ENCODE results near the gene MDN1. TPM values are rescaled to one million over a fixed set of nuclear protein-coding genes. Genes with fewer than 3 reads are reported as not detected.

The MDN1 gene
- total RNA-seq, 4 donors from 2014 or later: 13.5 to 22.0 (median 17.0) TPM

DNA sequence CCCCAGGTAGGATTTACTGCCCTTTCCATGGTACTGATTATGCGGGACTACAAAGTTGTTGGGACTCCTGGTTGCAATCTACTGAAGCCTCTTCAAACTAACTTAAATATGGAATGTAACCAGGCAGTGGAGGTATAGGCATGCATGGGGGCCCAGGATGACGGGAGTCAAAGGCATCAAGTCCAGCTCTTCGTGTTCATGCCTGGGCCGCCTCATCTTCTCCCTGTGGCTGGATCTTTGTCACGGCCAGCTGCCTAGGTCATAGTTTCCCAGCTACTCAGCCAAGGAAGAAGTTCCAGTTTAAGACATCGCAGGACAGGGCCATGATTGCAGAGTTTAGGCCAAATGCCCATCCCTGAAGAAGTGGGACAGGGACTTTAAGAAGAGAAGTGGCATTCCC is 201.6 kb downstream of the MDN1 start:
- Histone ChIP-seq H3K27me3 (no peaks in the 10 kb centered on the region), H3K4me3 (no peak overlapping the region), H3K4me1 (no peaks in the 10 kb centered on the region), H3K36me3 (no peaks in the 10 kb centered on the region), H3K27ac (no peak overlapping the region), H3K9me3 (no peaks in the 10 kb centered on the region)
- DNase-seq: no peak
- no peak for TF ChIP-seq POLR2A (IDR thresholded peaks at IDR 0.05)
- TF ChIP-seq, protein P1, sequence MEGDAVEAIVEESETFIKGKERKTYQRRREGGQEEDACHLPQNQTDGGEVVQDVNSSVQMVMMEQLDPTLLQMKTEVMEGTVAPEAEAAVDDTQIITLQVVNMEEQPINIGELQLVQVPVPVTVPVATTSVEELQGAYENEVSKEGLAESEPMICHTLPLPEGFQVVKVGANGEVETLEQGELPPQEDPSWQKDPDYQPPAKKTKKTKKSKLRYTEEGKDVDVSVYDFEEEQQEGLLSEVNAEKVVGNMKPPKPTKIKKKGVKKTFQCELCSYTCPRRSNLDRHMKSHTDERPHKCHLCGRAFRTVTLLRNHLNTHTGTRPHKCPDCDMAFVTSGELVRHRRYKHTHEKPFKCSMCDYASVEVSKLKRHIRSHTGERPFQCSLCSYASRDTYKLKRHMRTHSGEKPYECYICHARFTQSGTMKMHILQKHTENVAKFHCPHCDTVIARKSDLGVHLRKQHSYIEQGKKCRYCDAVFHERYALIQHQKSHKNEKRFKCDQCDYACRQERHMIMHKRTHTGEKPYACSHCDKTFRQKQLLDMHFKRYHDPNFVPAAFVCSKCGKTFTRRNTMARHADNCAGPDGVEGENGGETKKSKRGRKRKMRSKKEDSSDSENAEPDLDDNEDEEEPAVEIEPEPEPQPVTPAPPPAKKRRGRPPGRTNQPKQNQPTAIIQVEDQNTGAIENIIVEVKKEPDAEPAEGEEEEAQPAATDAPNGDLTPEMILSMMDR (IDR thresholded peaks at IDR 0.05 in 4 of 5, conservative IDR thresholded peaks at IDR 0.05 in 1 of 5): no peak
- no peak for ATAC-seq
- intact Hi-C loops (cut with DNase I; ENCODE audit: low total_unique reads) (no loop called here), in situ Hi-C loops (cut with MboI; ENCODE audit: low sequenced_read_pairs in 4 of 4) (loop anchor here in 1 of 4 donors (10.0 to 25.0 kb wide), 2 partner anchors 183 to 631 kb away; partner anchors contain the start of gene ANKRD6)

DNA sequence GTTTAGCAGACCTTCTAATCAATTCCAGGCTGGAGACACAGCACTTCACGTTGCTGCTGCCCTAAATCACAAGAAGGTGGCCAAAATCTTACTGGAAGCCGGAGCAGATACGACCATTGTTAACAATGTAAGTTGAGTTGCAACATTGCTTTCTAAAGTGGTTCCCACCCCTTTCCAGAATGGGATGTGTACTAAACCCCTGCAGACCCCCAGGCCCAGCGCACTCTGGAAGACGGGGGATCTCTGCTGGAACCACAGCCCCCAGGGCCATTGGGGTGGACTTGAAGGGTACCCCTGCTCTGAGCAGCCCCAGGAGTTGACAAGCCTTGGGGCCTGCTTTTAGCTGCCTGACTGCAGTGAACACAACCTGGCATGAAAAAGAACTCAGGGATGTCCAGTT is 203.1 kb downstream of the MDN1 start:
- no peak for ATAC-seq
- no peak overlapping the region for H3K4me3 ChIP-seq
- no peaks in the 10 kb centered on the region for H3K27me3 ChIP-seq
- no peaks in the 10 kb centered on the region for H3K4me1 ChIP-seq
- in situ Hi-C loops (cut with MboI; ENCODE audit: low sequenced_read_pairs in 4 of 4) (loop anchor here in 1 of 4 donors (10.0 to 25.0 kb wide), 2 partner anchors 182 to 629 kb away; partner anchors contain the start of gene ANKRD6), intact Hi-C loops (cut with DNase I; ENCODE audit: low total_unique reads) (no loop called here)
- TF ChIP-seq POLR2A (IDR thresholded peaks at IDR 0.05): no peak
- TF ChIP-seq, protein P1 (IDR thresholded peaks at IDR 0.05 in 4 of 5, conservative IDR thresholded peaks at IDR 0.05 in 1 of 5): no peak
- no peaks in the 10 kb centered on the region for H3K36me3 ChIP-seq
- no peaks in the 10 kb centered on the region for H3K9me3 ChIP-seq
- no peak for DNase-seq
- no peak overlapping the region for H3K27ac ChIP-seq

DNA sequence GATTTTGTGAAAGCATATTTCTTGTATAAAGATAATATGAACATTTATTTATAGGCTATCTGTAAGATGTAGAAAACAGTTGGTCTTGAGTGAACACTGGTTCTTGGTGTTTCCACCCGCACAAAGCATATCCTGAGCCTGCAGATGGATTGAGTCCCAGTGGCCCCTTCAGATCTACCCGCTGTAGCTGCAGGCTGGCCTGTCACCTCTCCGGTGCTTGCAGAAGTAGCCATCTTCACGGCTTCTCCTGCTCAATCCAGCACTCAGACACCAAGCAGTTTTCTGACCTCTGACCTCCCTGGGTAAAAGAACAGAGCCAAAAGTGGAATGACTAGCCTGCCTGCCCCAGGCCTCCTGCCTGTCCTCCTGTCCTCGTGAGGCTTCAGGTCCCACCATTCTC is 203.7 kb downstream of the MDN1 start:
- H3K4me3 ChIP-seq: no peak overlapping the region
- ATAC-seq (no peak), DNase-seq (no peak)
- H3K9me3 ChIP-seq: no peaks in the 10 kb centered on the region
- no peaks in the 10 kb centered on the region for H3K36me3 ChIP-seq
- TF ChIP-seq, protein P1 (IDR thresholded peaks at IDR 0.05 in 4 of 5, conservative IDR thresholded peaks at IDR 0.05 in 1 of 5): no peak
- TF ChIP-seq POLR2A (IDR thresholded peaks at IDR 0.05): no peak
- no peaks in the 10 kb centered on the region for H3K4me1 ChIP-seq
- no peak overlapping the region for H3K27ac ChIP-seq
- intact Hi-C loops (cut with DNase I; ENCODE audit: low total_unique reads): no loop called here
- in situ Hi-C loops (cut with MboI; ENCODE audit: low sequenced_read_pairs in 4 of 4): loop anchor here in 1 of 4 donors (10.0 to 25.0 kb wide), 2 partner anchors 181 to 629 kb away; partner anchors contain the start of gene ANKRD6
- H3K27me3 ChIP-seq: no peaks in the 10 kb centered on the region

DNA sequence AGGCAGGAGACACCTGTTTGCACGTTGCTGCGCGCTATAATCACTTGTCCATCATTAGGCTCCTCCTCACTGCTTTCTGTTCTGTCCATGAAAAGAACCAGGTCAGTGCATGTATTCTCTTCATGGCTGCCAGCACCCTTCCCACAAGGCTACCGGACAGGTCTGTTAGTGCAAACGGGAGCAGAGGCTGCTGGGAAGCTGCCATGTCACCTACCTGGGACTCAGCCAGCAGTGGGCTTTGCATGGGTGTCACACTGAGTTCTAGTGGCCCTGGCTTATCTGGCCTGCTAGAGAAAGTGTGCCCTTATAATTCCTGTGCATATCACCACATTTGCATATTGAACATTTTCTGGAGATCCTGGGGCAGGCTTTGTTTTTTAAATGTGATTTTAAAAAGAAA is 205.8 kb downstream of the MDN1 start:
- no peaks in the 10 kb centered on the region for H3K4me1 ChIP-seq
- in situ Hi-C loops (cut with MboI; ENCODE audit: low sequenced_read_pairs in 4 of 4): loop anchor here in 3 of 4 donors (5.0 to 25.0 kb wide), 4 partner anchors 176 to 626 kb away; partner anchors contain the start of gene ANKRD6 (in 2 of the 3)
- H3K36me3 ChIP-seq: no peaks in the 10 kb centered on the region
- no peaks in the 10 kb centered on the region for H3K27me3 ChIP-seq
- no peaks in the 10 kb centered on the region for H3K9me3 ChIP-seq
- H3K27ac ChIP-seq: no peak overlapping the region
- TF ChIP-seq POLR2A (IDR thresholded peaks at IDR 0.05): no peak
- TF ChIP-seq, protein P1 (IDR thresholded peaks at IDR 0.05 in 4 of 5, conservative IDR thresholded peaks at IDR 0.05 in 1 of 5): no peak
- no peak for ATAC-seq
- no peak overlapping the region for H3K4me3 ChIP-seq
- intact Hi-C loops (cut with DNase I; ENCODE audit: low total_unique reads): no loop called here
- DNase-seq: no peak

DNA sequence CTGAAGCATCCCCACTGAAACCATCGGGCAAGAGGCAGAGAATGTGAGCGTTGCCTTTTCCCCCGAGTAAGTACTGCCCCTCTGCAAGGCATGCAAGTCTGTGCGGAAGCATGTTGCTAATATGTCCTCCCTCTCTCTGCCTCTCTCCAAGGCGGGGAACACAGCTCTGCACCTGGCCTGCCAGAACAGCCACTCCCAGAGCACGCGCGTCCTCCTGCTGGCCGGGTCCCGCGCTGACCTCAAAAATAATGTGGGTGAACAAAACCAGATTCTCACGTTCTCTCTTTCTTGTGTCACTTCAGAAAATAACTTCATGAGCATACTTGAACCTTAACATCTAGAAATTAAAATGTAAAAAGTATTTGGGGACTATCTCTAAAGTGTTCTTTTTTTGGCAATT is 207.5 kb downstream of the MDN1 start:
- Histone ChIP-seq H3K27me3 (no peaks in the 10 kb centered on the region), H3K4me3 (no peak overlapping the region), H3K36me3 (no peaks in the 10 kb centered on the region), H3K9me3 (no peaks in the 10 kb centered on the region), H3K27ac (no peak overlapping the region), H3K4me1 (no peaks in the 10 kb centered on the region)
- in situ Hi-C loops (cut with MboI; ENCODE audit: low sequenced_read_pairs in 4 of 4): loop anchor here in 3 of 4 donors (5.0 to 25.0 kb wide), 4 partner anchors 175 to 625 kb away; partner anchors contain the start of gene ANKRD6 (in 2 of the 3)
- TF ChIP-seq POLR2A (IDR thresholded peaks at IDR 0.05): no peak
- TF ChIP-seq, protein P1 (IDR thresholded peaks at IDR 0.05 in 4 of 5, conservative IDR thresholded peaks at IDR 0.05 in 1 of 5): no peak
- intact Hi-C loops (cut with DNase I; ENCODE audit: low total_unique reads): no loop called here
- ATAC-seq (no peak), DNase-seq (no peak)

All from gastrocnemius medialis (tissue), 4 donors.